Stimulated activated effector memory CD8-positive, alpha-beta T cell treated with anti-CD3 and anti-CD28 coated beads, Interleukin-12 subunit alpha, Interleukin-12 subunit beta, amount 100 ng/mL, for 72 hours (primary cell): Measurements from ENCODE around the gene KIAA1755.

Experiments
- ATAC-seq: fragments of 150-1000 bp; cut with Tn5 transposase; 2 replicates; pipeline ENCODE4 v1.10.0; 2021
- DNase-seq, 2 donors: peaks; one replicate each; pipeline ENCODE4 v3.0.0; 2021 to 2022; ENCODE audit warnings: low spot score in 2 of 2
- H3K27ac Mint-ChIP-seq: one replicate; pipeline ENCODE4 v1.8.0; 2022; ENCODE audit warnings: mild to moderate bottlenecking, mixed read lengths
- H3K36me3 Mint-ChIP-seq: one replicate; pipeline ENCODE4 v1.8.0; 2022; ENCODE audit warnings: mild to moderate bottlenecking, mixed read lengths
- H3K4me1 Mint-ChIP-seq: one replicate; pipeline ENCODE4 v1.8.0; 2022; ENCODE audit warnings: mixed read lengths
- H3K4me3 Mint-ChIP-seq: one replicate; pipeline ENCODE4 v1.8.0; 2022; ENCODE audit warnings: mild to moderate bottlenecking, mixed read lengths
- H3K9me3 Mint-ChIP-seq: one replicate; pipeline ENCODE4 v1.8.0; 2022; ENCODE audit warnings: mixed read lengths

KIAA1755 gene, protein sequence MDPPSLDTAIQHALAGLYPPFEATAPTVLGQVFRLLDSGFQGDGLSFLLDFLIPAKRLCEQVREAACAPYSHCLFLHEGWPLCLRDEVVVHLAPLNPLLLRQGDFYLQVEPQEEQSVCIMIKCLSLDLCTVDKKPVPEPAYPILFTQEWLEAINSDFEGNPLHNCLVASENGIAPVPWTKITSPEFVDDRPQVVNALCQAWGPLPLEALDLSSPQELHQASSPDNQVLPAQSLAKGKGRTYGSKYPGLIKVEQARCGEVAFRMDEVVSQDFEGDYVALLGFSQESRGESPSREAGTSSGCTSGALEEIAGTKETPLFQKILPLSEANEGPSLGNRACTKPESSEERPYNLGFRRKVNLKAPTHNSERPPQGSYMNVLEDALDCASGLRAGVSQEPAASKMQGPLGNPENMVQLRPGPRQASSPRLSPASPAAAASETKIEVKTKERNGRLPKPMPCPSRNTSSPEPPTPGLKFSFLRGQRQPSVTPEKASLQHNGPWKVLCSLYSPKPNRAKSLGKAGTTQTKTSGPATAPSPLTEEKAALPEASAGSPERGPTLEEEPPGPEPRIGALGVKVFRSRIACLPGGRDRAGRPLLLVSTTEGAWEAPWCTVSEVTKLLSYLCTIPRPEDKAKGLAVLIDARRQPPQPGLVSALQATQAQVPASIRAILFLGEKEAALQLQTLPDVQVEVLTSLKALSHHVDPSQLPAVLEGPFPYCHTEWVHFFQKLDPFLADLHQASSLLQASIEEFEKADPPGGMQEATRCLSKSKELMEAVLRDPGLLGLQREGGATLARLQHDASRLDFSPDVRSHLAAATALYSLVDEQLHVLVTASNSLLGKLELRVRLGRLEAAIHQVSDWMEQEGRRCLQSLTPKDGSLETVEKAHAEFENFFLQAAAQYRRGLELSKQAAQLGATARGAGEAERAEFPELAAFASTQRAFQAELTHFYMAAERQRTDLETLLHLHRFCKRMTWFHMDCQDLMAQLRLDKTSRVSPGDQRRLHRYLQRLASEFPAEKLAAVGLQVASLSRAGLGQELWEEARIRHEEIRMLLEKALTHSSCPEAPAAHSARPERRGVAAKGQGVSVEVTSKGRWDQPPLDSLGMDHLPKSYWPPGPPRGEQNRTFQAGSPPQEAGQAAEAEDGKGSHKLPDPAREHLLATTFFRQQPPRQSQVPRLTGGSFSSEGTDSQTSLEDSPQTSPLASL

DNA sequence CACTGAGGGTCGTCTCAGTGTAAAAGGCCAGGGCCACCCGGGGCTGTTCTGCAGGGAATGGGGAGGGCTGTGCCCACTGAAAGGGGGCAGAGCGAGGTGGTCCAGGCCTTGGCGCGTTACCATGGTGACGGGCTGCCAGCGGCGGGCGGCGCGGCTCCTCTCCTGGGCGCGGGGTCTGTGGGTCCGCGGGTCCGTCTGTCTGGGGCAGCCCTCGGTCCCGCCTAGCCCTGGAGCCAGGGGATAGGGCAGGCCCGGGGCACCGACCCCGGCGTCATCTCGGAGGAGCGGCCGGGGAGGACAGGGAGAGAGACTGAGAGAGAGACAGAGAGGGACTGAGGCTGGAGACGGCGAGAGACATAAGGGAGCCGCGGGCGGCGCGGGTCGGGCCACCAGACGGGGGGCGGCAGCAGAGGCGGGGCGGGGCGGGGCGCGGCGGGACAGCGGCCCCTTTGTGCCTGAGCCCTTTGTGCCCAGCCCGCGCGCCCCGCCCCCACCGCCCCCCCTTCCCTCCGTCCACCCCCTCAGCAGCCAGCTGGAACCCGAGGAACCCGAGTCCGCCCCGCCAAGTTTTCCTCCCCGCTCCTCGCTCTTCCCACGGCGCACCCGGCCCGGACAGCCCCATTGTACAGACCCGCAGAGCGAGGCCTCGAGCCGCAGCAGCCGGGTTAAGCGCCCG is at the start of gene KIAA1755:
Gene KIAA1755 (minus strand): TSS at position 358 of the 676 bp plus-strand sequence. CDS start 235 bp downstream, at position 123.
- ATAC-seq = peak; percentile 11
- Mint-ChIP-seq H3K4me1 (peaks cover 6% of the 10 kb centered on the region), H3K36me3 (no peaks in the 10 kb centered on the region), H3K27ac (no peak within 1 kb of the TSS), H3K4me3 (no peak within 1 kb of the TSS), H3K9me3 (no peaks in the 10 kb centered on the region)
- DNase-seq = no peak

DNA sequence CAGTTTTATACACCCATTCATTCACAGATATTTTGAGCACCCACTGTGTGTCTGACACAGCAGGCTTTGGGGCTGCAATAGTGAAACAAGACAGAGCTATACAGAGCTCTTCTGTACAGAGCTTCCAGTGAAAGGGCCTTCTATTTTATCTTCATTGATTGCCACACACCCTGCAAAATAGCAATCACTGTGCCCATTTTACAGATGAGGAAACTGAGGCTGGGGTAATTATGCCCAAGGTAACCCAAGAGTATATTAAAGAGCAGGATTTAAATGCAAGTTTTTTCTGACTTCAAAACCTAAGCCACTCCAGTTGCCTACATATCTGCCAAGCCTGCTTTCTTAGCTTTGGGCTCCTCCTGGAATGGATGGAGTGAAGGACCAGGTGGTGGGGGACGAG is 47.9 kb upstream of the KIAA1755 start:
- no peak for ATAC-seq
- no peaks in the 10 kb centered on the region for H3K9me3 Mint-ChIP-seq
- no peak overlapping the region for H3K27ac Mint-ChIP-seq
- no peak for DNase-seq
- no peak overlapping the region for H3K4me3 Mint-ChIP-seq
- H3K36me3 Mint-ChIP-seq = no peaks in the 10 kb centered on the region
- H3K4me1 Mint-ChIP-seq = peaks cover 16% of the 10 kb centered on the region

DNA sequence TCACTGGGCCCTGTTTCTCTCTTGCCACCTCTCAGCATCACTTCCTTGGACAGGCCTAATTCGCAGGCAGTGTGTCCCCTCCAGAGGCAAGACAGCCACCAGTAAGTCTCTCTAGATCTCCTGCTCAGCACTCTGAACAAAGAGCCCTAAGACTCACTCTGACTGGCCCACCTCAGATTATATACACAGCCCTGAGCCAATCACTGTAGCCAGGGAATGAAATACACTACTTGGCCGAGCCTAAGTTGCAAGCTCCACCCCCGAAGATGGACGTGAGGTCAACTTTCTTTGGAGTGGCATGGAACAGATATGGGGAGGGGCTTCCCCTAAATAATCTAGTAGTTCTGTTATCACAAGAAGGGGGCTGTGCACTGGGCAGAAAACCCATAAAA is 47.5 kb upstream of the KIAA1755 start:
- H3K9me3 Mint-ChIP-seq = no peaks in the 10 kb centered on the region
- no peak for ATAC-seq
- no peak overlapping the region for H3K27ac Mint-ChIP-seq
- H3K36me3 Mint-ChIP-seq = no peaks in the 10 kb centered on the region
- peaks cover 21% of the 10 kb centered on the region for H3K4me1 Mint-ChIP-seq
- H3K4me3 Mint-ChIP-seq = no peak overlapping the region
- no peak for DNase-seq

DNA sequence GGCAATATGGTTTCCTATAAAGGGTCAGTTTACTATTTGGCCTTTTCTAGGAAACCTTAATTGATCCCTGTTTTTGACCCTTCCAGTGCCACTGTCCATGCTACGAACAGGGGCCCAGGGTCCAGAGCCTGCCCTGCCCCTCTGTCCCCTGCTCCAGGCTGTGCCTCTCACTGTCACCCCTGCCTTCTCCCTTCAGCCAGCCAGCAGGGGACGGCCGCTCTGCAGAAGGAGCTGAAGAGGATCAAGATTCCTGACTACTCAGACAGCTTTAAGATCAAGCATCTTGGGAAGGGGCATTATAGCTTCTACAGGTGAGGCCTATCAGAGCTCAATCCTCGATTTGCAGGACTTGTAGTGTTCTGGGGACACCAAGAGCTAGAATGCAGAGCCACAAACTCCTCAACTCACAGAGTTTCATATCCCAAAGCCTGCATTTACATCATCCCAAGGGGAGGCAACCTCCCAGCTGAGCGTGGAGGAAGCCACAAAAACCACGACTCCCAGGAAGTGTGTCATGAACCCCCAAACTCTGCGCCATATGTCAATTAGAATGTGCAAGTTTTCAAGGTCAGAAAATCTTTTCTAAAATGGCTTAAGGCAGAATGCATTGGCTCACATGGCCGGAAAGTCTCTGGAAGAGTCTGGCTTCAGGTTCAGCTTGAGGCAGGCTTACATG is 47.0 kb upstream of the KIAA1755 start:
- no peak overlapping the region for H3K27ac Mint-ChIP-seq
- no peak for DNase-seq
- H3K4me1 Mint-ChIP-seq = peaks cover 26% of the 10 kb centered on the region
- H3K36me3 Mint-ChIP-seq = no peaks in the 10 kb centered on the region
- no peak overlapping the region for H3K4me3 Mint-ChIP-seq
- no peaks in the 10 kb centered on the region for H3K9me3 Mint-ChIP-seq
- no peak for ATAC-seq

DNA sequence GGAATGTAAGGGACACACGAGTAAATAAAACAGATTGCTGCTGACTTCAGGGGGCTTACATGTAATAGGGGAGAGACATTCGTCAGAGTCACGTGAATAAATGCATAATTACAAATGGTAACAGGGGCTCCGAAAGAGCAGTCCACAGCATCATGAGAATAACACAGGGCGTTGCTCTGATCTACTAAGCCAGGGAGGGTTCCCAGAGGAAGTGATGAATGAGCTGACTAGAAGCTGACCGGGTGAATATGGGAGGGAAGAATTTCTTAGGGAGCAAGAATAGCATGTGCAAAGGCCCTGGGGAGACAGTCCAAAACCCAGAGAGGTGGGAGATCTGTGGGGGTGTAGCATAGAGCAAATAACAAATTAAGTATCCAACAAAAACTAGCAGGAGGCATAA is 45.8 kb upstream of the KIAA1755 start:
- Mint-ChIP-seq H3K36me3 (no peaks in the 10 kb centered on the region), H3K4me1 (peaks cover 27% of the 10 kb centered on the region), H3K9me3 (no peaks in the 10 kb centered on the region), H3K27ac (no peak overlapping the region), H3K4me3 (no peak overlapping the region)
- ATAC-seq (no peak), DNase-seq (no peak)

DNA sequence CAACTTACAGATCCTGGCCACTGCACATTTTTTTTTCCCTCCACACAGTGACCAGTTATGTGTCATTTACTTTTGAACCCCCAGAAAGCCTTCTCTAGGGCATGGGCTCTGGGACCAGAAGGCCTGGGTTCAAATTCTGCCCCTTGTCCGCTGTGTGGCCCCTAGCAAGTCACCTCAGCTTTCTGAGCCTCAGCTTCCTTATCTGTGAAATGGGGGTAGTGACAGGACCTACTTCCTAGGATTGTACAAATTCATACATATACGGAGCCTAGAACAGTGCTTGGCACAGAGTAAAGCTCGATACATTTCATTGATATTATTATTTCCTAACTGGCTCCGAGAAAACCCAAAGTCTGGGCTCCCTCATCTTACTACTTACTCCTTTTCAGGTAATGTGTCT is 45.0 kb upstream of the KIAA1755 start:
- Mint-ChIP-seq H3K36me3 (no peaks in the 10 kb centered on the region), H3K27ac (no peak overlapping the region), H3K4me3 (no peak overlapping the region), H3K9me3 (no peaks in the 10 kb centered on the region), H3K4me1 (peaks cover 27% of the 10 kb centered on the region)
- ATAC-seq (no peak), DNase-seq (no peak)

DNA sequence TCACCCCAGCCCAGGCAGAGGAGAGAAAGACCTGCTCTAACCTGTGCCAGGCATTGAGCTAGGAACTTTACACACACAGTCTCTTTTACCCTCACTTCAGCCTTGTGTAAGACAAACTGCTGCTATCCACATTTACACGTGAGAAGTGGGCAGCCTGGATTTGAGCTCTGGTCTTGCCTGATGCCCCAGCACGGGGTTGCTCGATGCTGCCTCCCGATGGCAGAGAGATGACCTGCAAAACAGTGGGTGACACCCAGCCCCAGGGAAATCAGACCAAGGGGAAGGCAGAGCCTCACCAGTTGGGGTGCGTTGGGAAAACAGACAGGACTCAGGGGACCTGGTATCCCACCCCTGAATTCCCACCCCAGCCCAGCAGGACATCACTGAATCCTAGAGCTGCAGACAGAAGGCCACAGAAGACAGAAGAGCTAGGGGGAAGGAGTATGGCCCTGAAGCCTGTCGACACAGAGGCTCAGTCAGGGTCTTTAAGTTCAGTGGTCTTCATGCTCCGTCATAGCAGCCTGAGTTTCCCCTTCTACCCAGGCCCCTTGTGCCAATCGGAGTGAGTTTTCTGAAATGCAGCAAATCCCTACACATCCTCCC is 44.4 kb upstream of the KIAA1755 start:
- Mint-ChIP-seq H3K36me3 (no peaks in the 10 kb centered on the region), H3K27ac (no peak overlapping the region), H3K4me3 (no peak overlapping the region), H3K9me3 (no peaks in the 10 kb centered on the region), H3K4me1 (peaks cover 27% of the 10 kb centered on the region)
- no peak for ATAC-seq
- peak in 1 of 2 donors; percentile 5 for DNase-seq

DNA sequence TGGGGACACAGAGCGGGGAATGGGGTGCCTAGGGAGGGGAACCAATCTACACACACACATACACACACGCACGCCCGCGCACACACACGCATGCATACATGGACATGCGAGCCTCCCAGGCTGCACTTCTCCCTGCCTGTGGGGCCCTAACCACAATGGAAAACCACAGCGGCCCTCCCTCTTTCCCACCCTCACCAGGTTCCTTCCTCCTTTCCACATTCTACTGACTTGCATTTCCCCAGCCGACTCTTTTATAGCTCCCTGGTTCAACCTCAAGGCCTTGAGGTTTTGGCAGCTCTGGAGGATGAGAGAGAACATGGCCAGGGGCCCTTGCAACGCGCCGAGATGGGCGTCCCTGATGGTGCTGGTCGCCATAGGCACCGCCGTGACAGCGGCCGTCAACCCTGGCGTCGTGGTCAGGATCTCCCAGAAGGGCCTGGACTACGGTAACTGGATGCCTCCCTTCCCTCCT is 43.4 kb upstream of the KIAA1755 start, which contains the start of gene BPI:
Gene BPI (plus strand): TSS at position 249 of the 472 bp plus-strand sequence. CDS start 68 bp downstream, at position 317.
- Mint-ChIP-seq H3K4me1 (peaks cover 27% of the 10 kb centered on the region), H3K36me3 (no peaks in the 10 kb centered on the region), H3K27ac (no peak within 1 kb of the TSS), H3K4me3 (no peak within 1 kb of the TSS), H3K9me3 (no peaks in the 10 kb centered on the region)
- DNase-seq = no peak
- ATAC-seq = peak; percentile 45

DNA sequence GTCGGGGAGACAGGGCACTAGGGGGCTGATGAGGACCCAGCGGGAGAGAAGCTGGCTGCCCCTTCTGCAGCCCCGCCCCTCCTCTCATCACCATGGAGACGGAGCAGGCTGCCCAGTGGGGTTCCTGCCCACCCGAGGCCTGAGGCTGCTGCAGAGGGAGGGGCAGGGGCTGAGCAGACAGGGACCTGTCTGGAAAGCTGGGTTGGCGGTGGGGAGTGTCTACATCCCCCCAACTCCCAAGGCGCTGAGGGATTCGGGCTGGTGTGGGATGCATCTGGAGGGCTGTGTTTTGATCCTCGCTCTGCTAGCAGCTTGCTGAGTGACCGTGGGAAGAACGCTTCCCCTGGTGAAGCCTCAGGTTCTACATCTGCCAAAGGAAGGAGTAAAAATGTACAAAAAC is 42.3 kb upstream of the KIAA1755 start:
- ATAC-seq (no peak), DNase-seq (no peak)
- Mint-ChIP-seq H3K9me3 (no peaks in the 10 kb centered on the region), H3K4me3 (no peak overlapping the region), H3K36me3 (no peaks in the 10 kb centered on the region), H3K27ac (no peak overlapping the region), H3K4me1 (peaks cover 27% of the 10 kb centered on the region)

DNA sequence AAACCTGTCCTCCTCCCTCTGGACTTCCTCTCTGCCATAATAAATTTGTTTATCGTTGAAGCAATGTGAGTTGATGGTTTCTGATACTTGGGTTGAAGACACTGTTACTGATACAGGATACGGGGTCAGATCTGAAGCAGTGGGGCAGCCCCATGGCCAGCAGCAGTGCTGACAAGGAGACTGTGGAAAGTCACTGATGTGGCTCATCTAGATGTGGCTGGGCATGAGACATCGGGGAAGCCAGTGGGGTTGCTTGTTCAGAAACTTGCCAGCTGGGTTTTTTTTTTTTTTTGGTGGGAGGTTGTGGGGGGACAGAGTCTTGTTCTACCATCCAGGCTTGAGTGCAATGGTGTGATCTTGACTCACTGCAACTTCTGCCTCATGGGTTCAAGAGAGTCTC is 40.8 kb upstream of the KIAA1755 start:
- H3K36me3 Mint-ChIP-seq = no peaks in the 10 kb centered on the region
- no peaks in the 10 kb centered on the region for H3K9me3 Mint-ChIP-seq
- H3K4me3 Mint-ChIP-seq = no peak overlapping the region
- no peak for DNase-seq
- H3K27ac Mint-ChIP-seq = no peak overlapping the region
- peaks cover 27% of the 10 kb centered on the region for H3K4me1 Mint-ChIP-seq
- peak; percentile 61 for ATAC-seq

DNA sequence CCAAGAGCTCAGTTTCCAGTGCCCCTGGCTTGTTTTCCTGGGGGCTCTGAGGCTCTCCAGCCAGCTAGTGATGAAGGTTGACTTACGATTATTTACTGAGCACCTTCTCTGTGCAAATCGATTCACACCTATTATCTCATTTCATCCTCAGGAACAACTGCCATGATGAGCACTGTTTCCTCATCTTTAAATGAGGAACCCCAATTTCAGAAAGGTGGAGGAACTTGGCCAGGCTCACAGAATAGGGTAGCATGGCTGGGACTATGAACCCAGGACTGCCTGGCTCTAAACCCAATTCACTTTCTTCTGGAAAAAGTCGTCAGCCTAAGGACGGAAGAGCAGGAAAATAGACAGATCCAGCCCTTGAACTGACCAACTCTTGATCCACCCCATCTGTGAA is 39.9 kb upstream of the KIAA1755 start:
- DNase-seq (no peak), ATAC-seq (no peak)
- no peak overlapping the region for H3K27ac Mint-ChIP-seq
- peaks cover 27% of the 10 kb centered on the region for H3K4me1 Mint-ChIP-seq
- no peaks in the 10 kb centered on the region for H3K36me3 Mint-ChIP-seq
- H3K4me3 Mint-ChIP-seq = no peak overlapping the region
- no peaks in the 10 kb centered on the region for H3K9me3 Mint-ChIP-seq

DNA sequence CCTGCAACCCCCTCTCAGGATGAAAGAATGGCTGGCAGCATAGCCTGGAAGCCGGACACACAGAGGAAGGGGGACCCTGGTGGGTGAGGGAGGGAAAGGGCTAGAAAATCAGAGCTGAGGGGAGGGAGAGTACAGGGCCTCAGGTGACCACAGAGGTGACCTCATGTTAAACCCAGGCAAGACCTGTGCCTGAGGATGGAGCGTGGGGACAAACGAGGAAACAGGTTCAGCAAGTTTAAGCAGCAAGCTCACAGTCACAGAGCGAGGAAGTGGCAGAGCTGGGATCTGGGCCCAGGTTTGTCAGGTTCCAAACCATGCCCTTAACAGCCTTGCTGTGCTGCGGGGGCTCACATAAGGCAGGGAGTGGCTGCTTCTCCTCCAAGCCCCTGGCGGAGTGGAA is 39.4 kb upstream of the KIAA1755 start:
- ATAC-seq (no peak), DNase-seq (no peak)
- Mint-ChIP-seq H3K27ac (no peak overlapping the region), H3K4me1 (peaks cover 26% of the 10 kb centered on the region), H3K9me3 (no peaks in the 10 kb centered on the region), H3K36me3 (no peaks in the 10 kb centered on the region), H3K4me3 (no peak overlapping the region)

DNA sequence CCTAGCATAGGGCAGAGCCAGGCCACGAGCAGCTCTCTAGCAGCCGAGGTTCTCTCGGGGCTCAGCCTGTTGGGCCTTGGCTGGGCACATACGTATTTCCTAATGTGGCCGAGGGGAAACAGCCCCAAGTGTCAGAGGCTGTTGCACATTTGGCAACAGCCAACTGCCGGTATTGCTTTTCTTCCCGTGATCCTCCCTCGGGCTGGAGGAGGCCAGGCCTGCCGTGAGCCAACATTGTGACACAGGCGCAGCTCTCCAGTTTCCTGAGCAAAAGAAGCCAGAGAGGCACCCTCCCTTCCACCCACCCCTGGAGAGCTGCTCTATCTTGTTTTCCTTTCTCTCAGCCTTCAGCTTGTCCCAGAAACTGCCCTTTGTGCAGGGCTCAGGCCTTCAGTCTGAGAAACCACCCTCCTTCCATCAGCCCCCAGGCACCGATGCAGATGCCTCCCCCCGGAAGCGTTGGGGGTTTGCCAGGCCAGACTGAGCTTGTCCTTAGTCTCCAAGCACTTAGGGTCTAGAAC is 38.3 kb upstream of the KIAA1755 start:
- H3K9me3 Mint-ChIP-seq = no peaks in the 10 kb centered on the region
- no peaks in the 10 kb centered on the region for H3K36me3 Mint-ChIP-seq
- peaks cover 14% of the 10 kb centered on the region for H3K4me1 Mint-ChIP-seq
- DNase-seq = no peak
- H3K4me3 Mint-ChIP-seq = no peak overlapping the region
- ATAC-seq = no peak
- H3K27ac Mint-ChIP-seq = no peak overlapping the region
